Camera-type eye (tissue), 1 donor: ENCODE data around the gene ZNF3. TPM values are rescaled to one million over a fixed set of nuclear protein-coding genes. Genes with fewer than 3 reads are reported as not detected.

Source experiments
- total RNA-seq: library from RNA; depleted of rRNA; stranded (reverse); fragments of >200 nt; gene quantifications from one replicate; pipeline ENCODE4 v1.2.3, GENCODE V29; 2014

Gene ZNF3
- total RNA-seq = 61.1 TPM

DNA sequence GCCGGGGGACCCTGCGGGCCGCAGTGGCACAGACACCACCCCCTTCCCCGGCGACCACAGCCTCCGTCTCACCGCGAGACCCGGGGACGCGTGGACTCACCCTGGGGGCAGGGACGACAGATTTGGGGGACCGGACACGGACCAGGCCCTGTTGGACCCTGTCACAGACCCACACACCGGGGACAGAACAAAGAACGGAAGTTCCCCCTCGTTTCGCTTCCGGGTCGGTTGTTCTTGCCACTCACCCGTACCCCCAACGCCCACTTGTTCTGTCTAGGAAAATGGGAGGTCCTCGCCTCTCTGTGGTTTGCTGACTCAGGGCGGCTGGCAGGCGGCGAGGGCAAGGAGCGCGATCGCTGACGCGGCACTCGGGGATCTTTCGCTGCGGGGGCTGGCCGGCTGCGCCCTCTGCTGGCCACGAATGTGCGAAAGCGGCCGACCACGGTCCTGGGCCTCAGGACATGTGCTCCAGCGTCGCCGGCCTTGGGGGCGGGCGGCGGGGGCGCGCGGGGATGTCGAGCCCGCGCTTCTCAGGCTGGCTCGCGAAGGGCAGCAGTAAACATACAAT lies at the start of gene ZNF3:
ZNF3 (minus strand) TSS at position 189 of the 568 bp plus-strand sequence. CDS start 4,366 bp downstream, outside the sequence.

DNA sequence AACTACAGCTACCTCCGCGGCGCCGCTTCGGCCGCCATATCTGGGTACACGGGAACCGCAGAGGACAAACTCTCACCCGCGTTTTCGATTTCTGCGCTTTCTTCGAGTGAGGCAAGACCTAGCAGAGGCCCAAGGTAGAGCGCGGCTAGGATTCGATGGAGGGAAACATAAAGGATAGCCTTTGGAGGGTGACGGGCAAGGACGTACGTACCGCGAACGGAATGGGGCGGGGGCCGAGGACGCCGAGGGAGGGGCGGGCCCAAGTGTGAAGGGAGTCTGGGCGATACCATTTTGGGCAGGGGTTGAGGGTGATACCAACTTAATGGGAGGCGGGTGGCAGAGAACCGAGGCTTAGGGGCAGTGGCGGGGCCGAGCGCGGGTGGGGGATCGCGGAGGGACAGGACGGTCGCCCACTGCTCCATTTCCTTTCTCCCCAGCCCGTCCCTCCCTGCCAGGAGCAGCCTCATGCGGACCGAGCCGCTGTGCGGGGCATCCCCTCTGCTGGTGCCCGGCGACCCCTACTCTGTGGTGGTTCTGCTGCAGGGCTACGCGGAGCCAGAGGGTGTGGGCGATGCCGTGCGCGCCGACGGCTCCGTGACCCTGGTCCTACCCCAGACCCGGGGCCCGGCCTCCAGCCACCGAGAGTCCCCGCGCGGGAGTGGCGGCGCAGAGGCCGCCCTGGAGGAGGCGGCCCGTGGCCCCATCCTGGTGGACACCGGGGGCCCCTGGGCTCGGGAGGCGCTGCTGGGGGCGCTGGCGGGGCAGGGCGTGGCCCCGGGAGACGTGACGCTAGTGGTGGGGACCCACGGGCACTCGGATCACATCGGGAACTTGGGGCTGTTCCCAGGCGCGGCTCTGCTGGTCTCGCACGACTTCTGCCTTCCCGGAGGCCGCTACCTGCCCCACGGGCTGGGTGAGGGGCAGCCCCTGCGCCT lies 45.7 kb upstream of the ZNF3 start, which contains the start of gene MBLAC1:
MBLAC1 (plus strand) TSS at position 37 of the 935 bp plus-strand sequence; CDS start at position 466, 429 bp downstream.

DNA sequence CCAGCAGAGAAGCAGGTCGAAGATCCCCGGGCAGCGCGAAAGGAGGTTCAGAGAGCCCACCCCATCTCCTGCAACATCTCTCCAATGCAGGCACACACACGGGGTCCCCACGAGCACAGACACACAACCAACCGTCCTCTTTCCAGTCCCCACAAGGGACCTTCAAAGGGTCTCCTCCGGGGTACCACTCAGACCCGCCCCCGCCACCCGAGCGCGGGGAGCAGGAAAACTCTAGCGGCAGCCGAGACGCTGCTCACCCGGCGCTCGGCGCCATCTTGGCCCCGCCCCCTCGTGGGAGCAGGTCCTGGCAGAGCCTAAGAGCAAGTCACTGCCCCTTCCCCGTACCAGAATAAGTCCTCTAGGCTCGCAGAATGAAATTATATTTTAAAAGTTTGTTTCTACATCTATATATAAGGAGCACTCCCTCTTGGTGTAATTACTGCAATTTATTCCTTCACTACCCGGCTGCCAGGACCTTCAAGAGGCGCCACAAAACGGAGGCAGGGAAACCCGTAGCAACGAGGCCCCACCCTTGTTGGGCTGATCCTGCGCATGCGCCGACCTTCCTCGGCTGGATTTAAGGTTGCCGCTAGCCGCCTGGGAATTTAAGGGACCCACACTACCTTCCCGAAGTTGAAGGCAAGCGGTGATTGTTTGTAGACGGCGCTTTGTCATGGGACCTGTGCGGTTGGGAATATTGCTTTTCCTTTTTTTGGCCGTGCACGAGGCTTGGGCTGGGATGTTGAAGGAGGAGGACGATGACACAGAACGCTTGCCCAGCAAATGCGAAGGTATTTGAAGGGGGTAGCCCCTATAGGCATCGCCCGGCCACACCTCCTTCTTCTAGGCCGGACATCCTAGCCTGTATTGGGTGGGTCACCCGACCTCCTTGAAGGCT lies 37.8 kb upstream of the ZNF3 start, which contains the start of the genes CNPY4 and TAF6:
CNPY4 (plus strand) TSS at position 563 of the 898 bp plus-strand sequence; CDS start at position 674, 111 bp downstream.
TAF6 (minus strand) TSS at position 287 of the 898 bp plus-strand sequence. CDS start 5,149 bp downstream, outside the sequence.

DNA sequence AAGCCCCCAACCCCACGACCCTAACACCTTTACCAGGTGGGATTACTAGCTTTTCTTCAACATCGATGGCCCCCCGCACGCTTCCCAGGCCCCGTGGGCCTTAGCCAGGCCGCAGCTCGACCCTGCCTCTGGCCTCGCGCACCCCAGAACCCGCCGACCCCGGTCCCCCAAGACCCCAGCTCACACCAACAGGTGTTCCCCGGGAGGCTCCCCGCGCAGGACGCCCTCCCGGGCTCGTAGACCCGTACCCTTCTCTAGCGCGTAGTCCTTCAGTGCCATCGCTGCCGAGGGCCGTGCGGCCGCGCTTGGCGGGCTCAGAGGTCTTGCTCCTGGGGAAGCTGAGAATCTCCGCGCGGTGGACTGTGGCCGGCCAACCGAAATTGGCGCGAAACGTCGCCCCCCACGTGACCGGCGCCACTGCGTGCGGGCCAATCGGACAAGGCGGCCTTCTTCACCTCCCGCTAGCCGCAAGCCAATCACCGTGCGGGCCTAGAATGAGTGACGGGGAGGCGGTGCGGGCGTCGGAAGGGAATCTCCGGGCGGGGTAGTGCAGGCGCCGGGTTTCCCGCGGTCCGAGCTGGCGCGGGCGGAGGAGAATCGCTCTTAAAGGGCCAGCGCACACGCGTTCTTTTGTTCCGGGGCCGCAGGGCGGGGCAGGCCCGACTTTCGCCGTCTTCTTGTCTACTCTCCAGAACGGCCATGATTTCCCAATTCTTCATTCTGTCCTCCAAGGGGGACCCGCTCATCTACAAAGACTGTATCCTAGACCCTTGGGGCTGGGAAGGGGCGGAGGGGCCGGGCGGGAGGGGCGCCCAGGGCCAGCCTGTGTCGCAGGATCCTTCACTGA lies 19.7 kb upstream of the ZNF3 start, which contains the start of the genes AP4M1 and MCM7:
AP4M1 (plus strand) TSS at position 628 of the 847 bp plus-strand sequence; CDS start at position 700, 72 bp downstream.
MCM7 (minus strand) TSS at position 382 of the 847 bp plus-strand sequence; CDS start at position 279, 103 bp downstream.

DNA sequence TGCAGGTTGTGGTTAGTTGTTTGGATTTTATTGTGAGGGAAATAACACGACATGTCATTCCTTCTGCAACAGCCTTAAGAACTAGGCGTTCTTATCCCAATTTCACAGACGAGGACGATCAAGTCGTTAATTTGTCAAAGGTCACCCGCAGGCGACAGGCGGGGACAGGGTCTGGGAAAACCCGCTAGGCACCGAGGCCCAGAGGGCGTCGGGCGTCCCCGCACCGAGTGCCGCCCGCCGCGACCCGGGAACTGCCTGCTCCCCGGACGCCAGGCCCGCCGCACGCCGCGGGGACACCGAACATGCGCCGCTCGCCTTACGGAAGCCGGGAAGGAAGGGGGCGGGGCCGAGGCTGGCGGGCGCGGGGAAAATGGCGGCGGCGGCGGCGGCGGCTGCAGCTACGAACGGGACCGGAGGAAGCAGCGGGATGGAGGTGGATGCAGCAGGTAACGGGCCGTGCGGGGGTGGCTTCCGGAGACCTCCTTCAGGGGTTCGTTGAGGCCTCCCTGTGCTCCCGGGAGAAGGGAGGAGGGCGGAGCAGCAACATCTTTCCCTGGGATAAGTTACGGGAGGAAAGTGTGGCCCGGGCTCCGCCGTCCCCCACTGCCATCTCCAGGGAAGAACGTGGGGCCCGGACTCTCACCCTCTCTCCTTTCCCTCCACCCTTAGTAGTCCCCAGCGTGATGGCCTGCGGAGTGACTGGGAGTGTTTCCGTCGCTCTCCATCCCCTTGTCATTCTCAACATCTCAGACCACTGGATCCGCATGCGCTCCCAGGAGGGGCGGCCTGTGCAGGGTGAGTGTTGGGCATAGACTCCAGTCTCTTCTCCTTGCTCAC lies 7.3 kb upstream of the ZNF3 start, which contains the start of gene COPS6:
COPS6 (plus strand) TSS at position 349 of the 837 bp plus-strand sequence; CDS start at position 371, 22 bp downstream.

DNA sequence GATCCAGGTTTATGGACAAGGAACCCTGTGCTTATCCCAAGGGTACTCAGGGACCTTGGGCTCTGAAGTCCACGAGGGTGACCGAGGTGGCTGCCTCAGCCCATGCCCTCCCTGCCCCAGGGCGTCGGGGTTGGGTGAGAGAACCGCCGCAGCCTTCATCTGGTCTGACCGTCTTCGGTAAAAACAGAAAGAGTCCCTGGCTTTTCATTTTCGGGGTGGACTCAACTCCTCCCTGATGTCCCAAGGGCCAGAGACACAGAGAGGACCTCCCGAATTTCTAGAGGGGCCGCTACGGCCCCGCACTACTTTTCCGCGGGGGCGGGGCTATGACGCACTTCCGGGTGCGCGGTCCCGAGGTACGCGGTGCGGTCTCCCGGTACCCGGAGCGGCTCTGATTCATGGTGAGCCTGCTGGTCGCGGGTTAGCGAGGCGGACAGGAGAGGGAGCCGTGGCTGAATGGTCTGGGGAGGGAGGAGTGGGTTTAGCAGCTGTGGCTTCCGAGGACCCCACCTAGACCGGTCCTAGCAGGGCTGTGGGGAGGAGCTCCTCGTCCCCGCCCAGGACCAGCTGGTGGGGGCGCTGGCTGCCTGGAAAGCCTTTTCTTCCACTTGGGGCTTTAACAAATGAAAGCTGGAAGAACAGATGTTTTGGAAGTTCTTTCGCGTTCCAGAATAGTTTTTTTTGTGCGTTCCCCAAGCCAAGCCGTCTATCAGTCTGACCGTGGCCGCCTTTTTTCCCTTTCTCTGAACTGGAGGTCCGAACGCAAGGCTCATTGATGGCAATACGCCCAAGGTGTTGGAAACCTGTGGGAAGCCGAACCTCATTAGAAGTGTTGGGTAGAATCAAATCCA lies 31.9 kb downstream of the ZNF3 start, which contains the start of gene ZSCAN21:
ZSCAN21 (plus strand) TSS at position 334 of the 851 bp plus-strand sequence. CDS start 7,233 bp downstream, outside the sequence.

Other genes starting within 250 kb of the ZNF3 start
- not detected for gene OR2AE1, start 204.7 kb downstream of the ZNF3 start, total RNA-seq
- gene TRIM4, start 162.2 kb downstream of the ZNF3 start, total RNA-seq = 38.9 TPM
- gene GJC3, start 152.1 kb downstream of the ZNF3 start, total RNA-seq = not detected
- gene AZGP1, start 105.7 kb downstream of the ZNF3 start, total RNA-seq = 15.0 TPM
- gene ZKSCAN1, start 66.1 kb downstream of the ZNF3 start, total RNA-seq = 77.0 TPM
- 19.7 TPM for gene ZSCAN21, start 31.9 kb downstream of the ZNF3 start, total RNA-seq
- 53.1 TPM for gene COPS6, start 7.2 kb upstream of the ZNF3 start, total RNA-seq
- gene MCM7, start 19.7 kb upstream of the ZNF3 start, total RNA-seq = 84.2 TPM
- 31.1 TPM for gene AP4M1, start 19.9 kb upstream of the ZNF3 start, total RNA-seq
- gene TAF6, start 37.6 kb upstream of the ZNF3 start, total RNA-seq = 70.6 TPM
- gene CNPY4, start 37.9 kb upstream of the ZNF3 start, total RNA-seq = 36.2 TPM
- gene MBLAC1, start 45.2 kb upstream of the ZNF3 start, total RNA-seq = 3.1 TPM
- 77.6 TPM for gene LAMTOR4, start 67.2 kb upstream of the ZNF3 start, total RNA-seq
- 13.5 TPM for gene TRAPPC14, start 77.0 kb upstream of the ZNF3 start, total RNA-seq
- gene GAL3ST4, start 86.9 kb upstream of the ZNF3 start, total RNA-seq = 5.1 TPM
- gene GPC2, start 95.7 kb upstream of the ZNF3 start, total RNA-seq = 28.8 TPM
- gene STAG3, start 96.2 kb upstream of the ZNF3 start, total RNA-seq = 0.55 TPM
- 0.33 TPM for gene PVRIG, start 138.2 kb upstream of the ZNF3 start, total RNA-seq
- not detected for gene SPDYE3, start 226.0 kb upstream of the ZNF3 start, total RNA-seq